Measurements from ENCODE around the gene CTNNA2. TPM values are rescaled to one million over a fixed set of nuclear protein-coding genes. Genes with fewer than 3 reads are reported as not detected.

Gene CTNNA2
- total RNA-seq, 2 donors from 2014 or later: not detected

DNA sequence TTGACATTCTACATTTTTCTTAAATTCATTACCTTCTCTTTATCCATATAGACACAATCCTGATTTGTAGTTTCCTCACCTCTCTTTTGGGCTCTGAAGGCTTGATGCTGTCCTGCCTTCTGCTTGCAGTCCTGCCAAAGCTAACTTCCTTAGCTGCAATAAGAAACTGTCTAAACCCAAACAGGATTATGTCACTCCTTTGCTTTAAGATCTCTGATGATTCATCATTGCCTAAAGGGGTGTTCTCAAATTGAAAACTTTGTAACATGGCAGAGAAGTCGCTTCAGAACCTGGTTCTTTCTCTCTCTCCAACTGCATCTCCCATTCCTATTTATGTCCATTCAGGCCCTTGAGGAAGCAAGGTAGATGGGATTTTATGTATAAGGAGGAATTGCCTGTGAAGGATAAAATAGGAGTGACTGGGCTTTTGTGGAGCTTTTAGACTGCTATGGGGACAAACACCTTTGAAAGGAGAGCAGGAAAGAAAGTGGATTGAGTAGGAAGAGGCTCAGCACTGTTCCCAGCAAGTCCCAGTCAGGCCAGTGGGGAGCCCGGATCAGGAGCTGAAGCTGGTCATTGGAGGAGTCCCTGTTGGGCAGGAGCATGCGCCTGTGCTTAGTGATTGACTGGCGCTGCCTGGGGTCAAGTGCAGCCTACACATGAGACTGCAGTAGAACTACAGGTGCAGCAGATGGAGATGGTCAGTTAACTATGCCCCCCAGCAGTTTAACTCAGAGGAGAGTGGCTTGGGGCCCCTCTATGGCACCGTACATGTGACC, 390.6 kb downstream of the CTNNA2 start:
- Histone ChIP-seq H3K4me1 (no peaks in the 10 kb centered on the region), H3K4me3 (no peak overlapping the region), H3K27ac (no peak overlapping the region), H3K9me3 (no peaks in the 10 kb centered on the region), H3K36me3 (no peaks in the 10 kb centered on the region), H3K27me3 (no peaks in the 10 kb centered on the region)
- no peak for DNase-seq (ENCODE audit: low spot score)
- TF ChIP-seq, protein P1, sequence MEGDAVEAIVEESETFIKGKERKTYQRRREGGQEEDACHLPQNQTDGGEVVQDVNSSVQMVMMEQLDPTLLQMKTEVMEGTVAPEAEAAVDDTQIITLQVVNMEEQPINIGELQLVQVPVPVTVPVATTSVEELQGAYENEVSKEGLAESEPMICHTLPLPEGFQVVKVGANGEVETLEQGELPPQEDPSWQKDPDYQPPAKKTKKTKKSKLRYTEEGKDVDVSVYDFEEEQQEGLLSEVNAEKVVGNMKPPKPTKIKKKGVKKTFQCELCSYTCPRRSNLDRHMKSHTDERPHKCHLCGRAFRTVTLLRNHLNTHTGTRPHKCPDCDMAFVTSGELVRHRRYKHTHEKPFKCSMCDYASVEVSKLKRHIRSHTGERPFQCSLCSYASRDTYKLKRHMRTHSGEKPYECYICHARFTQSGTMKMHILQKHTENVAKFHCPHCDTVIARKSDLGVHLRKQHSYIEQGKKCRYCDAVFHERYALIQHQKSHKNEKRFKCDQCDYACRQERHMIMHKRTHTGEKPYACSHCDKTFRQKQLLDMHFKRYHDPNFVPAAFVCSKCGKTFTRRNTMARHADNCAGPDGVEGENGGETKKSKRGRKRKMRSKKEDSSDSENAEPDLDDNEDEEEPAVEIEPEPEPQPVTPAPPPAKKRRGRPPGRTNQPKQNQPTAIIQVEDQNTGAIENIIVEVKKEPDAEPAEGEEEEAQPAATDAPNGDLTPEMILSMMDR (IDR thresholded peaks at IDR 0.05): no peak

DNA sequence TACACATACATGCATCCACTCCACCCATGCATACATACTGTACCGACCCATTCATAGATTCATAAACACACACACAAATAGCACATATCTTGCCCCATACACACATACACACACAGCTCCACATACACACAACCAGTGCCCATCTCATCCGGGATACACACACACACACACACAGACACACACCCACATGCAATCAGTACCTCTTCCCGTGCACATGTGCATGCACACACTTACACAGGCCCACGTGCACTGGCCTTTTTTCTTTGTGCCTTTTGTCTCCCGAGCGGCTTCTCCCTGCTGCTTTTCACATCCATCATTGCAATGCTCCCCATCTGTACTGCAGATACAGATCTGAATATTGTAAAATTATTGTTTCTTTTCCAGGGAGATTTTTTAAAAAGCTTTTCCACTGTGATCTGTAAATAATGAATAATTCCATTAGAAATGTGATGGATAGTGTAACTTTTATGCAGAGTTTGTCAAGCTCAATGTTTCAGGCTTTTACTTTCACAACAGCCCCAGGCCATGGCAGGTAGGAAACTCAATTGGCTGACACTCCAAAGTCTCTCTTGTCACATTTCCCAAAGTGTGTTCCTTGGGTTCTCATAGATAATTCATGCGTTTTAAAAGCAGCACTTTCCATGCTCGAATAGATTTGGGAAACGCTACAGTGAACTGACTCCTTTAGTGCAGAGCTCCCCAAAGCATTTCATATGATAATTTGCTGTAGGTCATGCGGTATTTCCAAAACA, 393.5 kb downstream of the CTNNA2 start:
- no peaks in the 10 kb centered on the region for H3K27me3 ChIP-seq
- DNase-seq (ENCODE audit: low spot score): no peak
- H3K36me3 ChIP-seq: no peaks in the 10 kb centered on the region
- no peaks in the 10 kb centered on the region for H3K9me3 ChIP-seq
- no peak overlapping the region for H3K27ac ChIP-seq
- H3K4me1 ChIP-seq: no peaks in the 10 kb centered on the region
- TF ChIP-seq, protein P1 (IDR thresholded peaks at IDR 0.05): no peak
- no peak overlapping the region for H3K4me3 ChIP-seq

DNA sequence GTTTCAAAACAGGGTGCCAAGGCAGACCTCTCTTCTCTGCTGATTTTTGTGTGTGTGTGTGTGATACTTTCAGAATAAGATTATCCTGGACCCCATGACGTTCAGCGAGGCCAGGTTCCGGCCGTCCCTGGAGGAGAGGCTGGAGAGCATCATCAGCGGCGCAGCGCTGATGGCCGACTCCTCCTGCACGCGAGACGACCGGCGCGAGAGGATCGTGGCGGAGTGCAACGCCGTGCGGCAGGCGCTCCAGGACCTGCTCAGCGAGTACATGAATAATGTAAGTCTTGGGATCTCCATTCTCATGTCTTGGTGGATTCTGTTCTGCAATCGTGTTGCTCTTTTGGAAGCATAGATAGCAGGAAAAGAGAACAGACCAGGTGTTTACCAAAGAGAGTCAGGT, 396.7 kb downstream of the CTNNA2 start:
- Histone ChIP-seq H3K36me3 (no peaks in the 10 kb centered on the region), H3K27ac (no peak overlapping the region), H3K4me1 (no peaks in the 10 kb centered on the region), H3K9me3 (no peaks in the 10 kb centered on the region), H3K27me3 (no peaks in the 10 kb centered on the region), H3K4me3 (no peak overlapping the region)
- no peak for DNase-seq (ENCODE audit: low spot score)
- TF ChIP-seq, protein P1 (IDR thresholded peaks at IDR 0.05): no peak

DNA sequence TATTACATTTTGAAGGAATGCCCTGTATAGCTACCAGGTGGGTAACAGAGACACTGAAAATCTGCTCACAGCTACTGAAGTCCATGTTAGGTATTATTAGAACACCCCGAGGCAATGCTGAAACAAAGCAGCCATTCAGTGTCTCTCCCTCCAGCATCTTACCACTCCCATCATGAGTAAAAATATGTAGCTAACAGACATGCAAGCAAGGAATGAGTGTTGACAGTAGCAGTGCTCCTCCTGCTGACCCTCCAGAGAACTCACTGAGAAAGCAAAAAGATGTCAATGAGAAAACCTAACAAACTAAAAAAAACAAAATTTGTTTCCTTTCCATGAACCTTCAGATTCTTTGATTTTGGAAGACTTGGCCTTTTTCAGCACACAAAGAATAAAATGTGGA, 397.8 kb downstream of the CTNNA2 start:
- Histone ChIP-seq H3K4me3 (no peak overlapping the region), H3K9me3 (no peaks in the 10 kb centered on the region), H3K27ac (no peak overlapping the region), H3K36me3 (no peaks in the 10 kb centered on the region), H3K27me3 (no peaks in the 10 kb centered on the region), H3K4me1 (no peaks in the 10 kb centered on the region)
- no peak for DNase-seq (ENCODE audit: low spot score)
- TF ChIP-seq, protein P1 (IDR thresholded peaks at IDR 0.05): no peak

DNA sequence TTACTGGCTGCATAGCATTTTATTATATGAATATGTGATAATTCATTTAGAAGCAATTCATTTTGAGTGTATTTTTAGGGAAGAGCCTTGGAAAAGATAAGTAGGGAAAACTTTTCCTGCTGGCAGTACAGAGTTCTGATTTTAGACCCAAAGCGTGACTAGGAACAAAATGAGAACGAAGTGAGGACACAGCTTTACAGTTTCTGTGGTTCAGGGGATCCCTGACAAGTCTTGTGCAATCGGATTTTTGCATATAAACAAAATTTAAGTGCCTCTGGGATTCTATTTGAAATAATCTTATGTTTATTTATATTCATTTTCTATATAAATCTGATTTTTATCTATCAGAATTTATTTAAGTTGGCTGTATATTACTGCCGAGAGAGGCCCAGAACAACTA, 402.6 kb downstream of the CTNNA2 start:
- TF ChIP-seq, protein P1 (IDR thresholded peaks at IDR 0.05): no peak
- Histone ChIP-seq H3K36me3 (no peaks in the 10 kb centered on the region), H3K27ac (no peak overlapping the region), H3K27me3 (no peaks in the 10 kb centered on the region), H3K9me3 (no peaks in the 10 kb centered on the region), H3K4me3 (no peak overlapping the region), H3K4me1 (no peaks in the 10 kb centered on the region)
- no peak for DNase-seq (ENCODE audit: low spot score)

All from right atrium auricular region (tissue), 2 donors.